ENCODE results near the gene ACACB.

The ACACB gene

DNA sequence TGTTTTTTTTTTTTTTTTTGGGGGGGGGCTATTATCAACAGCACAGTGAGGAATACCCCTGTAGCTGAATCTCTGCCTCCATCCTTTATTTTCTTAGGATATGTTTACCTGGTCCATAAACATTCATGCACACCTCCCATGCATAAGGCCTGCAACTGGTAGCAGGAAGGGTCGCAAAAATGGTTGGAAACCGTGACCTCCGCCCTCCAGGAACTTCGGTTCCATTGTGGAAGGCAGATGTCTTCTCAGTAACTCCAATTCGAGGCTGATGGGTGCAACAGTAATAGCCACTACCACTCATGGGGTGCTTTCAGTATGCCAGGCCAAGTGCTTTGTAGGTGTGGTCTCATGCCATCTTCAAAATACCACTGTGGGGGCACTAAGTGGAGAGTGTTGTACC, 40.2 kb downstream of the ACACB start:
- H3K4me2 ChIP-seq (ENCODE audit: low read length) = no peak overlapping the region
- H3K9me2 ChIP-seq (ENCODE audit: low read depth, low read length) = no peaks in the 10 kb centered on the region
- no peaks in the 10 kb centered on the region for H4K20me1 ChIP-seq (ENCODE audit: insufficient read depth, low read length)
- no peaks in the 10 kb centered on the region for H3K79me2 ChIP-seq (ENCODE audit: insufficient read depth, low read length)
- no peaks in the 10 kb centered on the region for H3F3A ChIP-seq (ENCODE audit: insufficient read depth, low read length)
- no peak overlapping the region for H3K27ac ChIP-seq (ENCODE audit: low read depth, low read length, poor library complexity, severe bottlenecking)
- no peaks in the 10 kb centered on the region for H3K36me3 ChIP-seq (ENCODE audit: insufficient read depth, low read length)
- no peak overlapping the region for H3K4me3 ChIP-seq (ENCODE audit: low read depth, low read length, poor library complexity, severe bottlenecking)
- H3K4me1 ChIP-seq (ENCODE audit: insufficient read depth, low read length, severe bottlenecking) = peaks cover 22% of the 10 kb centered on the region
- no peaks in the 10 kb centered on the region for H3K9me3 ChIP-seq (ENCODE audit: low read length)
- no peak overlapping the region for H3K9ac ChIP-seq (ENCODE audit: low read length)
- H2AFZ ChIP-seq (ENCODE audit: low read length) = no peak overlapping the region
- TF ChIP-seq EZH2 (IDR thresholded peaks at IDR 0.05; ENCODE audit: borderline replicate concordance, low read length) = no peak
- TF ChIP-seq, protein P1, sequence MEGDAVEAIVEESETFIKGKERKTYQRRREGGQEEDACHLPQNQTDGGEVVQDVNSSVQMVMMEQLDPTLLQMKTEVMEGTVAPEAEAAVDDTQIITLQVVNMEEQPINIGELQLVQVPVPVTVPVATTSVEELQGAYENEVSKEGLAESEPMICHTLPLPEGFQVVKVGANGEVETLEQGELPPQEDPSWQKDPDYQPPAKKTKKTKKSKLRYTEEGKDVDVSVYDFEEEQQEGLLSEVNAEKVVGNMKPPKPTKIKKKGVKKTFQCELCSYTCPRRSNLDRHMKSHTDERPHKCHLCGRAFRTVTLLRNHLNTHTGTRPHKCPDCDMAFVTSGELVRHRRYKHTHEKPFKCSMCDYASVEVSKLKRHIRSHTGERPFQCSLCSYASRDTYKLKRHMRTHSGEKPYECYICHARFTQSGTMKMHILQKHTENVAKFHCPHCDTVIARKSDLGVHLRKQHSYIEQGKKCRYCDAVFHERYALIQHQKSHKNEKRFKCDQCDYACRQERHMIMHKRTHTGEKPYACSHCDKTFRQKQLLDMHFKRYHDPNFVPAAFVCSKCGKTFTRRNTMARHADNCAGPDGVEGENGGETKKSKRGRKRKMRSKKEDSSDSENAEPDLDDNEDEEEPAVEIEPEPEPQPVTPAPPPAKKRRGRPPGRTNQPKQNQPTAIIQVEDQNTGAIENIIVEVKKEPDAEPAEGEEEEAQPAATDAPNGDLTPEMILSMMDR (IDR thresholded peaks at IDR 0.05; ENCODE audit: low read length) = no peak
- H3K27me3 ChIP-seq (ENCODE audit: insufficient read depth, low read length) = no peaks in the 10 kb centered on the region

DNA sequence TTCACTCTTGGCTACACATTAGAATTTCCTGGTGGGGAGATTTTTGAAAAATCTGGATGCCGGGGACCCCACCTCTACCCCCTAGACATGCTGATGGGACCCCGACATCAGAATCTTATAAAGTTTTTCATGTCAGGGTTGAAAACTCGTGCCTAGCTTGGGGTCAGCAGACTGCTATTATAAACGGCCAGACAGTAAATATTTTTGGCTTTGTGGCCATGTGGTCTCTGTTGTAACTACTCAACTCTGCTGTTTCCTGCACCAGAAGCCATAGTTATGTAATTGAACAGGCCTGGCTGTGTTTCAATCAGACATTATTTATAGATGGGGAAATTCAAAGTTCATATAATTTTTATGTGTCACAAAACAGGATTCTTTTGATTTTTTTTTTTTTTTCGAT, 41.6 kb downstream of the ACACB start:
- H3K4me1 ChIP-seq (ENCODE audit: insufficient read depth, low read length, severe bottlenecking) = peaks cover 22% of the 10 kb centered on the region
- no peaks in the 10 kb centered on the region for H3K79me2 ChIP-seq (ENCODE audit: insufficient read depth, low read length)
- H4K20me1 ChIP-seq (ENCODE audit: insufficient read depth, low read length) = no peaks in the 10 kb centered on the region
- no peaks in the 10 kb centered on the region for H3F3A ChIP-seq (ENCODE audit: insufficient read depth, low read length)
- TF ChIP-seq, protein P1 (IDR thresholded peaks at IDR 0.05; ENCODE audit: low read length) = no peak
- no peak for TF ChIP-seq EZH2 (IDR thresholded peaks at IDR 0.05; ENCODE audit: borderline replicate concordance, low read length)
- H3K9ac ChIP-seq (ENCODE audit: low read length) = no peak overlapping the region
- H3K4me3 ChIP-seq (ENCODE audit: low read depth, low read length, poor library complexity, severe bottlenecking) = no peak overlapping the region
- no peak overlapping the region for H3K27ac ChIP-seq (ENCODE audit: low read depth, low read length, poor library complexity, severe bottlenecking)
- no peaks in the 10 kb centered on the region for H3K27me3 ChIP-seq (ENCODE audit: insufficient read depth, low read length)
- H3K36me3 ChIP-seq (ENCODE audit: insufficient read depth, low read length) = no peaks in the 10 kb centered on the region
- H3K4me2 ChIP-seq (ENCODE audit: low read length) = no peak overlapping the region
- no peaks in the 10 kb centered on the region for H3K9me2 ChIP-seq (ENCODE audit: low read depth, low read length)
- no peak overlapping the region for H2AFZ ChIP-seq (ENCODE audit: low read length)
- H3K9me3 ChIP-seq (ENCODE audit: low read length) = no peaks in the 10 kb centered on the region

- Histone ChIP-seq H3K4me1 (ENCODE audit: insufficient read depth, low read length, severe bottlenecking) (peaks cover 14% of the 10 kb centered on the region), H3K9me3 (ENCODE audit: low read length) (no peaks in the 10 kb centered on the region), H3K27me3 (ENCODE audit: insufficient read depth, low read length) (no peaks in the 10 kb centered on the region), H3K4me2 (ENCODE audit: low read length) (no peak overlapping the region), H3K79me2 (ENCODE audit: insufficient read depth, low read length) (no peaks in the 10 kb centered on the region), H3K9ac (ENCODE audit: low read length) (no peak overlapping the region), H3K9me2 (ENCODE audit: low read depth, low read length) (no peaks in the 10 kb centered on the region), H4K20me1 (ENCODE audit: insufficient read depth, low read length) (no peaks in the 10 kb centered on the region), H2AFZ (ENCODE audit: low read length) (no peak overlapping the region), H3F3A (ENCODE audit: insufficient read depth, low read length) (no peaks in the 10 kb centered on the region), H3K27ac (ENCODE audit: low read depth, low read length, poor library complexity, severe bottlenecking) (no peak overlapping the region), H3K4me3 (ENCODE audit: low read depth, low read length, poor library complexity, severe bottlenecking) (no peak overlapping the region), H3K36me3 (ENCODE audit: insufficient read depth, low read length) (no peaks in the 10 kb centered on the region)
- TF ChIP-seq, protein P1 (IDR thresholded peaks at IDR 0.05; ENCODE audit: low read length) = no peak
- no peak for TF ChIP-seq EZH2 (IDR thresholded peaks at IDR 0.05; ENCODE audit: borderline replicate concordance, low read length)
These were observed 44.0 kb downstream of the ACACB start for GRCh38 chr12:109160433-109160832.

Data from OCI-LY1 (cell line).